GM12878 (cell line): Measurements from ENCODE around the gene EEF1AKMT3. TPM values are rescaled to one million over a fixed set of nuclear protein-coding genes. Genes with fewer than 3 reads are reported as not detected.

Source experiments
- ATAC-seq: fragments of 200-7000 bp; cut with Tn5 transposase; 3 replicates; pipeline ENCODE4 v1.9.1; 2020; ENCODE audit warnings: mild to moderate bottlenecking, moderate library complexity
- BruUV-seq: library from RNA; stranded (reverse); fragments of 400-500 nt; replicated peaks from 2 replicates; lab custom pipeline; 2021; lab: Mats Ljungman, UMichigan
- CTCF ChIA-PET: fragments of 300-600 bp; sonication (Branson Sonifier 250); formaldehyde crosslinking; extraction: SDS; loops from one replicate; lab custom pipeline; 2021; ENCODE audit warnings: inconsistent platforms; lab: Yijun Ruan, JAX
- POLR2A ChIA-PET: fragments of 350-600 bp; formaldehyde crosslinking; extraction: SDS; loops from one replicate; lab custom pipeline; 2021; ENCODE audit warnings: inconsistent platforms; lab: Charles Lee
- RAD21 ChIA-PET: fragments of 300-600 bp; sonication (Branson Sonifier 250); formaldehyde crosslinking; loops from one replicate; lab custom pipeline; 2023; ENCODE audit warnings: antibody characterized with exemption; ENCODE audit not compliant: unreplicated experiment; lab: Charles Lee
- SMC1A ChIA-PET: fragments of 300-600 bp; sonication (Branson Sonifier 250); formaldehyde crosslinking; loops from one replicate; lab custom pipeline; 2023; ENCODE audit not compliant: unreplicated experiment, uncharacterized antibody; lab: Charles Lee
- DNase-seq: peaks from one replicate; pipeline ENCODE4 v3.0.0-alpha.2; 2011; ENCODE audit warnings: low read depth, low spot score
- FAIRE-seq: peaks from 3 replicates; lab custom pipeline; 2011; peaks lifted over from hg19 to GRCh38; lab: Jason Lieb, UNC
- H2AFZ ChIP-seq: 2 replicates; pipeline ENCODE4 v1.6.0; 2011; ENCODE audit warnings: low read depth, low read length, control low read depth; ENCODE audit not compliant: control insufficient read depth
- H3K27ac ChIP-seq: 2 replicates; pipeline ENCODE4 v1.5.1; 2011; ENCODE audit warnings: control low read depth; ENCODE audit not compliant: control insufficient read depth, insufficient read depth
- H3K27me3 ChIP-seq, 2 experiments: replicated peaks in 1 of 2; 2 replicates each; pipeline versions ENCODE4 v1.6.0 to v1.6.1; 2011; ENCODE audit warnings: low read length in 1 of 2; ENCODE audit not compliant: control insufficient read depth in 2 of 2, insufficient read depth in 2 of 2
- H3K36me3 ChIP-seq, 2 experiments: 2 replicates each; pipeline ENCODE4 v1.5.1; 2011; ENCODE audit warnings: low read length in 1 of 2; ENCODE audit not compliant: control insufficient read depth in 2 of 2, insufficient read depth in 2 of 2
- H3K4me1 ChIP-seq: 2 replicates; pipeline ENCODE4 v1.6.1; 2011; ENCODE audit warnings: mild to moderate bottlenecking, low read length, moderate library complexity, mixed read lengths; ENCODE audit not compliant: control insufficient read depth, insufficient read depth
- H3K4me2 ChIP-seq: 2 replicates; pipeline ENCODE4 v1.6.0; 2011; ENCODE audit warnings: control low read depth; ENCODE audit not compliant: control insufficient read depth, insufficient read depth
- H3K4me3 ChIP-seq: fragments of 200-600 bp; sonication (generic); 2 replicates; pipeline ENCODE4 v1.5.1; 2016
- H3K79me2 ChIP-seq: 2 replicates; pipeline ENCODE4 v1.6.0; 2011; ENCODE audit warnings: low read length; ENCODE audit not compliant: control insufficient read depth, insufficient read depth
- H3K9ac ChIP-seq: 2 replicates; pipeline ENCODE4 v1.8.0; 2011; ENCODE audit warnings: low read length, control low read depth, mixed read lengths; ENCODE audit not compliant: control insufficient read depth, insufficient read depth
- H3K9me3 ChIP-seq: replicated peaks from 3 replicates; pipeline ENCODE4 v1.5.1; 2011; ENCODE audit warnings: mild to moderate bottlenecking, low read length; ENCODE audit not compliant: control insufficient read depth, insufficient read depth
- H4K20me1 ChIP-seq: 2 replicates; pipeline ENCODE4 v1.6.0; 2011; ENCODE audit not compliant: control insufficient read depth, insufficient read depth
- CBFB ChIP-seq: IDR thresholded peaks from 2 replicates; pipeline ENCODE4 v1.6.1; 2016; ENCODE audit warnings: antibody characterized with exemption, low read depth
- IKZF2 ChIP-seq, 2 experiments: fragments of 450-650 bp; IDR thresholded peaks; 2 replicates each; pipeline ENCODE4 v1.6.1; 2017; ENCODE audit warnings: mild to moderate bottlenecking in 2 of 2, moderate library complexity in 2 of 2
- LARP7 ChIP-seq: fragments of 450-650 bp; IDR thresholded peaks from 2 replicates; pipeline ENCODE4 v1.6.1; 2017; ENCODE audit warnings: mild to moderate bottlenecking
- NRF1 ChIP-seq: conservative IDR thresholded peaks from 2 replicates; pipeline ENCODE4 v1.6.1; 2011; ENCODE audit warnings: mild to moderate bottlenecking, low read depth, low read length, improper control_type of control experiment
- WGBS: methylation state at CpG from one replicate; pipeline ENCODE4 v1.1.6; 2016; ENCODE audit warnings: low lambda C conversion rate; ENCODE audit not compliant: insufficient replicate concordance, insufficient coverage; ENCODE audit errors: missing lambda C conversion rate; 5-methylcytosine and 5-hydroxymethylcytosine counted together
- in situ Hi-C: fragments of 300-500 bp; cut with MboI; formaldehyde crosslinking; loops from 9 replicates; pipeline ENCODE4 v1.14.3; 2018; ENCODE audit warnings: mixed read lengths
- intact Hi-C: fragments of 100-400 bp; cut with micrococcal nuclease; formaldehyde crosslinking; loops from one replicate; pipeline ENCODE4 v1.14.2; 2022; ENCODE audit not compliant: unreplicated experiment
- polyA plus RNA-seq, 11 experiments: library from polyadenylated mRNA; depleted of rRNA in 4 of 11; unstranded in 6 of 11; stranded (reverse) in 5 of 11; fragments of >200 nt; fragmentation: Nextera tagmentation in 4 of 11; fragmentation: Illumina TruSeq in 1 of 11; extraction: Ambion mirVana in 4 of 11; extraction: Trizol in 1 of 11; gene quantifications; 1 replicate in 1 of 11; 2 replicates in 10 of 11; pipeline versions ENCODE4 v1.2.1 to v1.2.3, GENCODE V29; 2011 to 2016; ENCODE audit warnings: inconsistent platforms in 2 of 11, missing spikeins in 2 of 11, low read depth in 1 of 11
- total RNA-seq, 4 experiments: library from RNA; depleted of rRNA in 3 of 4; stranded (reverse); fragments of >200 nt in 3 of 4; fragmentation: Illumina TruSeq in 1 of 4; extraction: Trizol in 1 of 4; gene quantifications; 2 replicates each; pipeline versions ENCODE4 v1.2.1 to v1.2.3, GENCODE V29; 2013 to 2021
- TF ChIP-seq, protein P1 (sequence below): IDR thresholded peaks from 2 replicates; pipeline ENCODE4 v1.6.1; 2011; ENCODE audit warnings: mild to moderate bottlenecking, low read depth, low read length, moderate library complexity; ENCODE audit not compliant: insufficient replicate concordance
- TF ChIP-seq, protein P2 (sequence below): IDR thresholded peaks from 2 replicates; pipeline ENCODE4 v1.6.1; 2012; ENCODE audit warnings: mild to moderate bottlenecking, low read depth, low read length
- TF ChIP-seq, protein P3 (sequence below): IDR thresholded peaks from 2 replicates; pipeline ENCODE4 v1.6.1; 2012; ENCODE audit warnings: improper control_type of control experiment, low read depth, low read length; ENCODE audit not compliant: insufficient replicate concordance

Gene EEF1AKMT3
- total and polyA plus RNA-seq, 10 of the 15 experiments (the other 5 are each of a cell fraction or from before 2014, with no cell fraction given), result 1.2 to 8.2 (median 3.5) TPM

DNA sequence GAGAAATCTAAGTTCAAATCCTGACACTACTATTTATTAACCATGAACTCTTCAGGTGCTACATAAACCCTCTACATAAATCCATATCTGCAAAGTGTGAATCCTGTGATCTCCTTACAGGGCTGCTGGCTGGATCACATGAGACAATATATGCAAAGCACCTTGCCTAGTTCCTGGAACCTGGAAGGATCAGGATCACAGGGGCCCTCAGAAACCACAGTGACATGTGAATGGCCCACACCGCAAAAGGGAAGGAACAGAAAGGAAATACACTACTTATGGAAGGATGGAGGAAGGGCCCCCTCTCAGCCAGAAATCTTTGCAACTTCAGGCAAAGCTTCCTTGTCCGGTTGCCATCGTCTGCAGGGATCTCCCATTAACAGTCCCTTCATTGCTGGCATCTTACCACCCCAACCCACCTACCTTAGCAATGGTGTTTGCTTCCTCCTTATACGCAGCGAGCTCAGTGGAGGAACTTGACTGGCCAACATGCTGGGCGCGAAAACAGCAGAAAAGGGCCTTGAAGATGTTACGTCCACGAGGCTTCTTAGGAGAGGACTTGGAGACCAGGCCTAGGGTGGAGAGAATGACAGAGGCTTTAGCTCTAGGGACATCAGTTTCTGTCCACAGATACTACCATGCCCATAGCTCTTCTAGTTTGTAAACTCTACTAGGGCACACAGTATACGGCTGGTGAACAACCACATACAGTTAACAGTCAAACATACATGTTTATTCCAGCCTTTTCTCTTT, 56.8 kb downstream of the EEF1AKMT3 start:
- WGBS, result 94% methylated on average over 10 of the region's 10 CpGs
- ChIA-PET SMC1A (interaction anchor here (1.1 to 1.6 kb wide), 3 partner anchors 13 to 75 kb away, joined by 5 to 9 read pairs (median 8); no protein-coding TSS in a partner anchor), CTCF (interaction anchor here (0.7 to 2.7 kb wide), 9 partner anchors 10 to 98 kb away, joined by 3 to 18 read pairs (median 4); partner anchors contain the start of gene AVIL), POLR2A (interaction anchor here (0.6 kb wide), 1 partner anchor 72 kb away, joined by 3 read pairs; no protein-coding TSS in a partner anchor), RAD21 (interaction anchor here (0.5 to 1.9 kb wide), 4 partner anchors 14 to 440 kb away, joined by 3 to 7 read pairs (median 4); no protein-coding TSS in a partner anchor)
- no peak overlapping the region for H3K27ac ChIP-seq
- no peak overlapping the region for H3K9ac ChIP-seq
- no TSS peak for BruUV-seq
- no peak overlapping the region for H3K4me2 ChIP-seq
- peaks cover 31% of the 10 kb centered on the region for H3K79me2 ChIP-seq
- DNase-seq (no peak), FAIRE-seq (no peak), ATAC-seq (no peak)
- H3K36me3 ChIP-seq, result peaks cover 30 to 34% of the 10 kb centered on the region in 2 experiments
- TF ChIP-seq NRF1 (no peak), CBFB (no peak), LARP7 (no peak), IKZF2 (IDR thresholded peaks at IDR 0.05) (no peak)
- TF ChIP-seq, protein P1, sequence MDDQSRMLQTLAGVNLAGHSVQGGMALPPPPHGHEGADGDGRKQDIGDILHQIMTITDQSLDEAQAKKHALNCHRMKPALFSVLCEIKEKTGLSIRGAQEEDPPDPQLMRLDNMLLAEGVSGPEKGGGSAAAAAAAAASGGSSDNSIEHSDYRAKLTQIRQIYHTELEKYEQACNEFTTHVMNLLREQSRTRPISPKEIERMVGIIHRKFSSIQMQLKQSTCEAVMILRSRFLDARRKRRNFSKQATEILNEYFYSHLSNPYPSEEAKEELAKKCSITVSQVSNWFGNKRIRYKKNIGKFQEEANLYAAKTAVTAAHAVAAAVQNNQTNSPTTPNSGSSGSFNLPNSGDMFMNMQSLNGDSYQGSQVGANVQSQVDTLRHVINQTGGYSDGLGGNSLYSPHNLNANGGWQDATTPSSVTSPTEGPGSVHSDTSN, result no peak
- TF ChIP-seq, protein P2, sequence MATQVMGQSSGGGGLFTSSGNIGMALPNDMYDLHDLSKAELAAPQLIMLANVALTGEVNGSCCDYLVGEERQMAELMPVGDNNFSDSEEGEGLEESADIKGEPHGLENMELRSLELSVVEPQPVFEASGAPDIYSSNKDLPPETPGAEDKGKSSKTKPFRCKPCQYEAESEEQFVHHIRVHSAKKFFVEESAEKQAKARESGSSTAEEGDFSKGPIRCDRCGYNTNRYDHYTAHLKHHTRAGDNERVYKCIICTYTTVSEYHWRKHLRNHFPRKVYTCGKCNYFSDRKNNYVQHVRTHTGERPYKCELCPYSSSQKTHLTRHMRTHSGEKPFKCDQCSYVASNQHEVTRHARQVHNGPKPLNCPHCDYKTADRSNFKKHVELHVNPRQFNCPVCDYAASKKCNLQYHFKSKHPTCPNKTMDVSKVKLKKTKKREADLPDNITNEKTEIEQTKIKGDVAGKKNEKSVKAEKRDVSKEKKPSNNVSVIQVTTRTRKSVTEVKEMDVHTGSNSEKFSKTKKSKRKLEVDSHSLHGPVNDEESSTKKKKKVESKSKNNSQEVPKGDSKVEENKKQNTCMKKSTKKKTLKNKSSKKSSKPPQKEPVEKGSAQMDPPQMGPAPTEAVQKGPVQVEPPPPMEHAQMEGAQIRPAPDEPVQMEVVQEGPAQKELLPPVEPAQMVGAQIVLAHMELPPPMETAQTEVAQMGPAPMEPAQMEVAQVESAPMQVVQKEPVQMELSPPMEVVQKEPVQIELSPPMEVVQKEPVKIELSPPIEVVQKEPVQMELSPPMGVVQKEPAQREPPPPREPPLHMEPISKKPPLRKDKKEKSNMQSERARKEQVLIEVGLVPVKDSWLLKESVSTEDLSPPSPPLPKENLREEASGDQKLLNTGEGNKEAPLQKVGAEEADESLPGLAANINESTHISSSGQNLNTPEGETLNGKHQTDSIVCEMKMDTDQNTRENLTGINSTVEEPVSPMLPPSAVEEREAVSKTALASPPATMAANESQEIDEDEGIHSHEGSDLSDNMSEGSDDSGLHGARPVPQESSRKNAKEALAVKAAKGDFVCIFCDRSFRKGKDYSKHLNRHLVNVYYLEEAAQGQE, result no peak
- TF ChIP-seq, protein P3, sequence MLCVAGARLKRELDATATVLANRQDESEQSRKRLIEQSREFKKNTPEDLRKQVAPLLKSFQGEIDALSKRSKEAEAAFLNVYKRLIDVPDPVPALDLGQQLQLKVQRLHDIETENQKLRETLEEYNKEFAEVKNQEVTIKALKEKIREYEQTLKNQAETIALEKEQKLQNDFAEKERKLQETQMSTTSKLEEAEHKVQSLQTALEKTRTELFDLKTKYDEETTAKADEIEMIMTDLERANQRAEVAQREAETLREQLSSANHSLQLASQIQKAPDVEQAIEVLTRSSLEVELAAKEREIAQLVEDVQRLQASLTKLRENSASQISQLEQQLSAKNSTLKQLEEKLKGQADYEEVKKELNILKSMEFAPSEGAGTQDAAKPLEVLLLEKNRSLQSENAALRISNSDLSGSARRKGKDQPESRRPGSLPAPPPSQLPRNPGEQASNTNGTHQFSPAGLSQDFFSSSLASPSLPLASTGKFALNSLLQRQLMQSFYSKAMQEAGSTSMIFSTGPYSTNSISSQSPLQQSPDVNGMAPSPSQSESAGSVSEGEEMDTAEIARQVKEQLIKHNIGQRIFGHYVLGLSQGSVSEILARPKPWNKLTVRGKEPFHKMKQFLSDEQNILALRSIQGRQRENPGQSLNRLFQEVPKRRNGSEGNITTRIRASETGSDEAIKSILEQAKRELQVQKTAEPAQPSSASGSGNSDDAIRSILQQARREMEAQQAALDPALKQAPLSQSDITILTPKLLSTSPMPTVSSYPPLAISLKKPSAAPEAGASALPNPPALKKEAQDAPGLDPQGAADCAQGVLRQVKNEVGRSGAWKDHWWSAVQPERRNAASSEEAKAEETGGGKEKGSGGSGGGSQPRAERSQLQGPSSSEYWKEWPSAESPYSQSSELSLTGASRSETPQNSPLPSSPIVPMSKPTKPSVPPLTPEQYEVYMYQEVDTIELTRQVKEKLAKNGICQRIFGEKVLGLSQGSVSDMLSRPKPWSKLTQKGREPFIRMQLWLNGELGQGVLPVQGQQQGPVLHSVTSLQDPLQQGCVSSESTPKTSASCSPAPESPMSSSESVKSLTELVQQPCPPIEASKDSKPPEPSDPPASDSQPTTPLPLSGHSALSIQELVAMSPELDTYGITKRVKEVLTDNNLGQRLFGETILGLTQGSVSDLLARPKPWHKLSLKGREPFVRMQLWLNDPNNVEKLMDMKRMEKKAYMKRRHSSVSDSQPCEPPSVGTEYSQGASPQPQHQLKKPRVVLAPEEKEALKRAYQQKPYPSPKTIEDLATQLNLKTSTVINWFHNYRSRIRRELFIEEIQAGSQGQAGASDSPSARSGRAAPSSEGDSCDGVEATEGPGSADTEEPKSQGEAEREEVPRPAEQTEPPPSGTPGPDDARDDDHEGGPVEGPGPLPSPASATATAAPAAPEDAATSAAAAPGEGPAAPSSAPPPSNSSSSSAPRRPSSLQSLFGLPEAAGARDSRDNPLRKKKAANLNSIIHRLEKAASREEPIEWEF, result no peak
- no peak overlapping the region for H2AFZ ChIP-seq
- H3K27me3 ChIP-seq, result no peaks in the 10 kb centered on the region
- no peaks in the 10 kb centered on the region for H3K9me3 ChIP-seq
- intact Hi-C loops, result no loop called here
- peaks cover 30% of the 10 kb centered on the region for H3K4me1 ChIP-seq
- H3K4me3 ChIP-seq, result no peak overlapping the region
- H4K20me1 ChIP-seq, result peaks cover 8% of the 10 kb centered on the region
- in situ Hi-C loops, result loop anchor here (5.0 kb wide), 1 partner anchor 78 kb away; no protein-coding TSS in a partner anchor
